Spleen (tissue), 11 donors: Measurements from ENCODE around the gene TOM1L2. TPM values are rescaled to one million over a fixed set of nuclear protein-coding genes. Genes with fewer than 3 reads are reported as not detected.

Source experiments
- DNase-seq: peaks from one replicate; pipeline ENCODE4 v3.0.0-alpha.2; 2020
- H3K27ac ChIP-seq, 8 donors: fragments of 200-600 bp; sonication (generic) in 7 of 8; 1 replicate in 4 of 8; 2 replicates in 4 of 8; pipeline versions ENCODE4 v1.5.0 to v1.8.0; 2016 to 2021; ENCODE audit warnings: inconsistent platforms in 4 of 8, mild to moderate bottlenecking in 4 of 8, moderate library complexity in 1 of 8
- H3K27me3 ChIP-seq, 7 donors: fragments of 200-600 bp; sonication (generic) in 6 of 7; replicated peaks in 1 of 7; 1 replicate in 4 of 7; 2 replicates in 3 of 7; pipeline versions ENCODE4 v1.5.0 to v1.8.0; 2016 to 2021; ENCODE audit warnings: inconsistent platforms in 3 of 7, mild to moderate bottlenecking in 1 of 7
- H3K36me3 ChIP-seq, 6 donors: fragments of 200-600 bp; sonication (generic) in 5 of 6; 1 replicate in 4 of 6; 2 replicates in 2 of 6; pipeline versions ENCODE4 v1.5.0 to v1.8.0; 2016 to 2021; ENCODE audit warnings: inconsistent platforms in 2 of 6
- H3K4me1 ChIP-seq, 6 donors: fragments of 200-600 bp; sonication (generic) in 5 of 6; 1 replicate in 3 of 6; 2 replicates in 3 of 6; pipeline versions ENCODE4 v1.5.0 to v1.8.0; 2016 to 2021; ENCODE audit warnings: inconsistent platforms in 3 of 6
- H3K4me3 ChIP-seq, 8 donors: fragments of 200-600 bp; sonication (generic) in 7 of 8; 1 replicate in 4 of 8; 2 replicates in 4 of 8; pipeline versions ENCODE4 v1.5.0 to v1.8.0; 2016 to 2021; ENCODE audit warnings: inconsistent platforms in 4 of 8, mild to moderate bottlenecking in 4 of 8, moderate library complexity in 2 of 8
- H3K9me3 ChIP-seq, 8 donors: fragments of 200-600 bp; sonication (generic) in 7 of 8; 1 replicate in 4 of 8; 2 replicates in 4 of 8; pipeline versions ENCODE4 v1.5.0 to v1.8.0; 2016 to 2021; ENCODE audit warnings: inconsistent platforms in 4 of 8
- CTCF ChIP-seq, 11 experiments: fragments of 200-600 bp in 7 of 11; fragments of 450-650 bp in 4 of 11; sonication (generic) in 4 of 11; IDR thresholded peaks in 8 of 11; conservative IDR thresholded peaks in 3 of 11; 1 replicate in 7 of 11; 2 replicates in 4 of 11; pipeline versions ENCODE4 v1.4.0 to v1.8.0; 2016 to 2021; ENCODE audit warnings: antibody characterized with exemption in 11 of 11, inconsistent platforms in 4 of 11, mild to moderate bottlenecking in 1 of 11
- POLR2A ChIP-seq, 3 donors: fragments of 450-650 bp; IDR thresholded peaks; one replicate each; pipeline ENCODE4 v1.5.1; 2017; ENCODE audit warnings: antibody characterized with exemption in 3 of 3, mild to moderate bottlenecking in 1 of 3
- POLR2AphosphoS5 ChIP-seq, 3 donors: sonication (generic); formaldehyde crosslinking; IDR thresholded peaks; one replicate each; pipeline ENCODE4 v1.5.1; 2017; ENCODE audit warnings: antibody characterized with exemption in 3 of 3
- WGBS, 5 donors: extraction: QIAGEN DNeasy Blood & Tissue Kit in 3 of 5; methylation state at CpG; one replicate each; pipeline versions ENCODE4 v1.1.5 to v1.1.7; 2013 to 2018; 5-methylcytosine and 5-hydroxymethylcytosine counted together
- intact Hi-C: fragments of 100-400 bp; cut with DNase I; formaldehyde crosslinking; loops from one replicate; pipeline ENCODE4 v1.15.0; 2023; ENCODE audit warnings: low total_unique reads
- polyA plus RNA-seq, 3 donors: library from polyadenylated mRNA; stranded (reverse); fragments of 200-250 nt; gene quantifications; one replicate each; pipeline ENCODE4 v1.2.1, GENCODE V29; 2013
- total RNA-seq, 7 donors: library from RNA; depleted of rRNA in 3 of 7; stranded (reverse); fragments of >200 nt in 3 of 7; fragmentation: NEBNext Ultra II Directional in 4 of 7; extraction: Animal tissue kit (Norgen Biotek cat#: 25700) in 4 of 7; gene quantifications; one replicate each; pipeline versions ENCODE4 v1.1.0 to v1.2.1, GENCODE V29; 2016 to 2021
- donor health status: healthy with polysubstance abuse.
- donor health status: DM: no; HTN: no; CAD: no; lungs with moderate emphysema.
- donor health status: DM: no; HTN: no; CAD: no.
- donor health status: Bipolar disorder and iron deficiency.
- donor health status: healthy.
- donor health status: DM: no; HTN: no; CAD: no.
- donor health status: DM: yes; HTN: yes; CAD: no.

The TOM1L2 gene
- total and polyA plus RNA-seq, 10 donors: 5.3 to 82.6 (median 53.6) TPM

GRCh38 chr17:17813055-17813724 is 159.0 kb downstream of the TOM1L2 start:
- Histone ChIP-seq H3K27ac (peak overlapping the region in 1 of 8 donors; percentile 23), H3K4me1 (peaks cover 9 to 68% (median 20%) of the 10 kb centered on the region in 6 donors), H3K27me3 (no peaks in the 10 kb centered on the region), H3K9me3 (no peaks in the 10 kb centered on the region), H3K4me3 (no peak overlapping the region), H3K36me3 (peaks cover 0 to 95% (median 54%) of the 10 kb centered on the region in 6 donors)
- TF ChIP-seq POLR2A (IDR thresholded peaks at IDR 0.05) (no peak), POLR2AphosphoS5 (IDR thresholded peaks at IDR 0.05) (peak in 1 of 3 donors; percentile 29)
- WGBS, 5 donors: 93 to 100% (median 95%) methylated on average over 6 to 25 of the region's 25 CpGs
- DNase-seq: no peak
- intact Hi-C loops: loop anchor here (2.0 to 10.0 kb wide), 2 partner anchors 48 to 102 kb away; no protein-coding TSS in a partner anchor

GRCh38 chr17:17812211-17813054 is 159.8 kb downstream of the TOM1L2 start:
- Histone ChIP-seq H3K4me3 (no peak overlapping the region), H3K36me3 (peaks cover 0 to 95% (median 51%) of the 10 kb centered on the region in 6 donors), H3K27ac (peak overlapping the region in 7 of 8 donors; percentile 1 to 57 (median 26)), H3K9me3 (no peaks in the 10 kb centered on the region), H3K27me3 (no peaks in the 10 kb centered on the region), H3K4me1 (peaks cover 9 to 67% (median 20%) of the 10 kb centered on the region in 6 donors)
- intact Hi-C loops: loop anchor here (2.0 to 10.0 kb wide), 2 partner anchors 48 to 102 kb away; no protein-coding TSS in a partner anchor
- 54 to 78% (median 67%) methylated on average over 8 to 59 of the region's 59 CpGs for WGBS, 5 donors
- TF ChIP-seq POLR2A (IDR thresholded peaks at IDR 0.05) (peak in 1 of 3 donors; percentile 20), CTCF (IDR thresholded peaks at IDR 0.05 in 8 of 11, conservative IDR thresholded peaks at IDR 0.05 in 3 of 11) (peak; percentile 95 to 100 (median 99)), POLR2AphosphoS5 (IDR thresholded peaks at IDR 0.05) (peak; percentile 46 to 82 (median 71))
- peak; percentile 92 for DNase-seq

DNA sequence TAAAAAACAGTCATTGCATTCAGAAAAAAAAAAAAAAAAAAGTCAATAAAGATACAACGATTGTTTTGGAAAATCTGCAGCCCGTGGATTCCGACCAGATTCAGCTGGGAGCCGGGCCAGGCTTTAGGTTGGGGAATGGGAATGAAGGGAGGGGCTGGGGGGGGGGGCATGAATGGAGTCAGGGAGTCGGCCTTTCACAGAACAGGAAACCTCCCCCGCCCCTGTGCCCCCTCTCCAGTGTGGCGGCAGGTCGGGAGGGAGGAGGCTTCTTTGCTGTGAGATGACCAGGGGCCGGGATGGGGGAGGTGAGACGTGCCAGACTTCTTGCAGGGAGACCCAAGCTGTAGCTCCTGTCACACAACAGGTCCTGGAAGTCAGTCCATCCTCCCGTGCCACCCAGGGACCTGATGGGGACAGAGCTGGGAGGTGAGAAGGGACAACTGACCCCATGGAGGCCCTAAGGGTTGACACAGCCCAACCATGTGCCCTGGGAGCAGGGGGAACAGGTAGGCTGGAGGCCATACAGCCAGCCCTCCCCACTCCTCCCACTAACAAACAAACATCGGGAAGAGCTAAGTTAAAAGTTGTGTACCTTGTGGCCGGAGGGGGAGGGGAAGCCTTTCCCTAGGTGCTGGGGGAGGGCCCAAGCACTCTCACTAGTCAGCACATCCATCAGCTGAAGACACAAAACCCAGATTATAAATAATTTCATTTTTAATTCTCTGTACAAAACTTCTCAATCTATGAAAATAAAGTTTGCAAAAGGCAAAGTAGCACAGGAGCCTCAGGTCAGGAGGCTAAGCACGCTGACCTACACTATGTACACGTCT is 160.6 kb downstream of the TOM1L2 start:
- Histone ChIP-seq H3K9me3 (no peaks in the 10 kb centered on the region), H3K4me3 (no peak overlapping the region), H3K4me1 (peaks cover 9 to 67% (median 20%) of the 10 kb centered on the region in 6 donors), H3K36me3 (peaks cover 0 to 92% (median 43%) of the 10 kb centered on the region in 6 donors), H3K27me3 (no peaks in the 10 kb centered on the region), H3K27ac (peak overlapping the region in 5 of 8 donors; percentile 6 to 57 (median 33))
- TF ChIP-seq POLR2AphosphoS5 (IDR thresholded peaks at IDR 0.05) (no peak), POLR2A (IDR thresholded peaks at IDR 0.05) (no peak), CTCF (IDR thresholded peaks at IDR 0.05 in 8 of 11, conservative IDR thresholded peaks at IDR 0.05 in 3 of 11) (no peak)
- no peak for DNase-seq
- intact Hi-C loops: loop anchor here (2.0 to 10.0 kb wide), 2 partner anchors 49 to 103 kb away; no protein-coding TSS in a partner anchor
- 61 to 70% (median 66%) methylated on average over 15 of the region's 15 CpGs for WGBS, 5 donors

- Histone ChIP-seq H3K27ac (peak overlapping the region in 3 of 8 donors; percentile 48 to 67 (median 53)), H3K9me3 (no peaks in the 10 kb centered on the region), H3K4me1 (peaks cover 9 to 67% (median 20%) of the 10 kb centered on the region in 6 donors), H3K4me3 (no peak overlapping the region), H3K27me3 (no peaks in the 10 kb centered on the region), H3K36me3 (peaks cover 0 to 90% (median 40%) of the 10 kb centered on the region in 6 donors)
- no peak for DNase-seq
- 82 to 90% (median 88%) methylated on average over 27 of the region's 27 CpGs for WGBS, 5 donors
- intact Hi-C loops: loop anchor here (10.0 kb wide), 1 partner anchor 104 kb away; no protein-coding TSS in a partner anchor
- no peak for TF ChIP-seq POLR2A (IDR thresholded peaks at IDR 0.05)
- TF ChIP-seq POLR2AphosphoS5 (IDR thresholded peaks at IDR 0.05): no peak
- no peak for TF ChIP-seq CTCF (IDR thresholded peaks at IDR 0.05 in 8 of 11, conservative IDR thresholded peaks at IDR 0.05 in 3 of 11)
These were observed 161.3 kb downstream of the TOM1L2 start for GRCh38 chr17:17810895-17811248.
